Measurements from ENCODE around the gene STX4. TPM values are rescaled to one million over a fixed set of nuclear protein-coding genes. Genes with fewer than 3 reads are reported as not detected.

Gene STX4
- total RNA-seq, 2 donors from 2014 or later: 49.4 to 76.9 TPM

- ATAC-seq (replicated peaks): no peak
- Mint-ChIP-seq H3K4me1 (peaks cover 6% of the 10 kb centered on the region), H3K27ac (no peak overlapping the region), H3K27me3 (no peaks in the 10 kb centered on the region), H3K4me3 (peak overlapping the region; percentile 70), H3K36me3 (ENCODE audit: low read depth) (no peaks in the 10 kb centered on the region), H3K9me3 (no peaks in the 10 kb centered on the region)
These were observed 36.9 kb upstream of the STX4 start for GRCh38 chr16:30996324-30996984.

DNA sequence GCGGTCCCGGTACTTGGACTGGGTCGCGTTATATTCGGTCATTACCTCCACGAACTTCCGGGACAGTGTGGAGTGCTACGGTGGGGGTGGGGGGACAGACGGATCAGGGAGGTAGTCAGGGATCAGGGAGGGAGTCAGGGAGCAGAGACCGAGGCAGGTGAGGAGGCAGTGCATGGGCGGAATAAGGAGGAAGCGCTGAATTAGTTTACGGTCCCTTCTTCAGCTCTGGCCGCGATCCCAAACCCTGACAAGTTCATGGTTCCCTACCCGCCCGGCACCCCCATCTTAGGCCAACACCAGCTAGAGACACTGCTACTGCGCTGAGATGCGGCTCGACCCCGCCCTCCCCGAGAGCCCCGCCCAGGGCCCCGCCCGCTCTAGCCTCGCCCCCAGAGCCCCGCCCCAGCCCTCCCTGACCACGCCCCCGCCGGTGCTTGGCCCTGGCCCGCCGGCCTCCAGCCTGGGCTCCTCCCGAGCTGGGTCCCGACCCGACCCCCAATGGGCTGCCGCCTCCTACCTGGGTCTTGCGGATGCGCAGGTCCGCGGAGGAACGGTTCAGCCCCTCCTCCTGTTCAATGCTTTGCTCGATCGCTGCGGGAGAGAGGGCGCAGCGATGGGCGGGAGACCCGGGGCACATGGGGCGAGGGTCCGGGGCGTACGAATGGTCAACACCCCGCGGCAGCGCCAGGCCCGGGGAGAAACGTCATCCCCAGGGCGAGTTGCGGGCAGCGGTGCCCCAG is 36.2 kb upstream of the STX4 start:
- H3K36me3 Mint-ChIP-seq (ENCODE audit: low read depth): no peaks in the 10 kb centered on the region
- no peaks in the 10 kb centered on the region for H3K9me3 Mint-ChIP-seq
- H3K4me1 Mint-ChIP-seq: peaks cover 6% of the 10 kb centered on the region
- peak overlapping the region; percentile 70 for H3K4me3 Mint-ChIP-seq
- no peaks in the 10 kb centered on the region for H3K27me3 Mint-ChIP-seq
- ATAC-seq (replicated peaks): peak; percentile 91
- no peak overlapping the region for H3K27ac Mint-ChIP-seq

GRCh38 chr16:30997725-30998711 is 35.3 kb upstream of the STX4 start:
- no peak for ATAC-seq (replicated peaks)
- no peaks in the 10 kb centered on the region for H3K36me3 Mint-ChIP-seq (ENCODE audit: low read depth)
- H3K27me3 Mint-ChIP-seq: no peaks in the 10 kb centered on the region
- no peaks in the 10 kb centered on the region for H3K9me3 Mint-ChIP-seq
- peak overlapping the region; percentile 70 for H3K4me3 Mint-ChIP-seq
- H3K4me1 Mint-ChIP-seq: peaks cover 6% of the 10 kb centered on the region
- no peak overlapping the region for H3K27ac Mint-ChIP-seq

- H3K36me3 Mint-ChIP-seq (ENCODE audit: low read depth): no peaks in the 10 kb centered on the region
- no peaks in the 10 kb centered on the region for H3K9me3 Mint-ChIP-seq
- no peak overlapping the region for H3K4me3 Mint-ChIP-seq
- no peak overlapping the region for H3K27ac Mint-ChIP-seq
- H3K4me1 Mint-ChIP-seq: peaks cover 6% of the 10 kb centered on the region
- H3K27me3 Mint-ChIP-seq: no peaks in the 10 kb centered on the region
- no peak for ATAC-seq (replicated peaks)
These were observed 34.3 kb upstream of the STX4 start for GRCh38 chr16:30998852-30999761.

- Mint-ChIP-seq H3K9me3 (no peaks in the 10 kb centered on the region), H3K27me3 (no peaks in the 10 kb centered on the region), H3K27ac (no peak overlapping the region), H3K36me3 (ENCODE audit: low read depth) (no peaks in the 10 kb centered on the region), H3K4me3 (no peak overlapping the region), H3K4me1 (no peaks in the 10 kb centered on the region)
- no peak for ATAC-seq (replicated peaks)
These were observed 32.5 kb upstream of the STX4 start for GRCh38 chr16:31000671-31001382.

DNA sequence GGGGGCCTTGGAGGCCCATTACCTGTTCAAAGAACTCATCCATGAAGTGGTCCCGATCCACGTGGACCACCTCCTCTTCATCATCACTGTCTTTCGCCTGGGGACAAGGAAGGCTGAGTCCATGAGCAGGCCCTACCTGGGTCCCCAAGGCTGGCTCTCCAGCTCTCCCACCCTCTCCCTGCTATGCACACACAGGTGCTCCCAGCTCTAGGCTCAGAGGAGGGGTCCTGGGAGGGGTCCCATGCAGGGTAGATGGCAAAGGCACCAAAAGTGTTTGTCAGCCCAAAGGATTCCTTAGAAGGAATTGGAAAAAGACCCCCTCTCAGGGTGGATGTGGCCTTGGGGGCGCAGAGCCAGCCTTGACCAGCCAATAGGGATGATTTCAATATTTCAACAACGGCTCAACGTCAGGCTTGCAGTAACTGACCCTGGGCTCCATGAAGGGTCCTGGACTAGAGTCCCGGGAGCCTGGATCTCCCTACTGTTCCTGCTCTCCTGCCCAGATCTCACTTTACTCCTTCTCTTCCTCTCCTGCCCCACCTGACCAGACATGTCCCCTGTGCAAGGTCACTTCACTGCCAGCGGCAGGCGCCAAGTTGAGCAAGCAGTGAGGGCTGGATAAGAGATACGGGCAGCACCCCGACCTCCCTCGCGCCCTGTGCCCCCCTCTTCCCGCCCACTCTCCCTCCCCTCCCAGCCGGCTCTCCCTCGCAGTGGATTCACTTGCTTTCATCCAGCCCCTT is 31.7 kb upstream of the STX4 start:
- no peaks in the 10 kb centered on the region for H3K36me3 Mint-ChIP-seq (ENCODE audit: low read depth)
- H3K27ac Mint-ChIP-seq: no peak overlapping the region
- no peaks in the 10 kb centered on the region for H3K27me3 Mint-ChIP-seq
- no peaks in the 10 kb centered on the region for H3K4me1 Mint-ChIP-seq
- ATAC-seq (replicated peaks): no peak
- H3K4me3 Mint-ChIP-seq: no peak overlapping the region
- no peaks in the 10 kb centered on the region for H3K9me3 Mint-ChIP-seq

GRCh38 chr16:31002250-31002700 is 31.1 kb upstream of the STX4 start:
- ATAC-seq (replicated peaks): no peak
- Mint-ChIP-seq H3K4me1 (no peaks in the 10 kb centered on the region), H3K36me3 (ENCODE audit: low read depth) (no peaks in the 10 kb centered on the region), H3K27me3 (no peaks in the 10 kb centered on the region), H3K4me3 (no peak overlapping the region), H3K9me3 (no peaks in the 10 kb centered on the region), H3K27ac (no peak overlapping the region)

DNA sequence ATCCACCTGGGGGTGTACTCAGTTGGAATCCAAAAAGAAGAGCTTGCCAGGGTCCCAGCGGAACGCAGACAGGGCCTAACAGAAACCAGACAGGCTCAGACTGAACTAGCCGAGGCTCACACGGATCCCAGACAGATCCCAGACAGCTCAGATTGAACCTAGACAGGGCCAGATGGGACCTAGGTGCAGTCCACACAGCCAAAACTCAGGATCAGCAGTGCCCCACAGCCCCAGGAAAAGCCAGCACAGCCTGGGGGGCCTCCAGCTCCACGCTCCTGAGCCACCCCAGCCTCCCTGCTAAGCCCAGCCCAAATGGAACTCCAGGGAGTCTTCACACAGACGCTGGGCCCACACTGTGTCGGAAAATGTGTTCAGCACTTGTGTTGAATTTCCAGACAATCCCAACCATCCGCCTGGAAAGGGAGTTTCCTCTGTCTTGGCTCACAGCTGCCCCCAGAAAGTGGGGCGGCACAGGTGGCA is 30.5 kb upstream of the STX4 start:
- Mint-ChIP-seq H3K27me3 (no peaks in the 10 kb centered on the region), H3K27ac (no peak overlapping the region), H3K36me3 (ENCODE audit: low read depth) (no peaks in the 10 kb centered on the region), H3K4me3 (no peak overlapping the region), H3K9me3 (no peaks in the 10 kb centered on the region), H3K4me1 (no peaks in the 10 kb centered on the region)
- ATAC-seq (replicated peaks): no peak

DNA sequence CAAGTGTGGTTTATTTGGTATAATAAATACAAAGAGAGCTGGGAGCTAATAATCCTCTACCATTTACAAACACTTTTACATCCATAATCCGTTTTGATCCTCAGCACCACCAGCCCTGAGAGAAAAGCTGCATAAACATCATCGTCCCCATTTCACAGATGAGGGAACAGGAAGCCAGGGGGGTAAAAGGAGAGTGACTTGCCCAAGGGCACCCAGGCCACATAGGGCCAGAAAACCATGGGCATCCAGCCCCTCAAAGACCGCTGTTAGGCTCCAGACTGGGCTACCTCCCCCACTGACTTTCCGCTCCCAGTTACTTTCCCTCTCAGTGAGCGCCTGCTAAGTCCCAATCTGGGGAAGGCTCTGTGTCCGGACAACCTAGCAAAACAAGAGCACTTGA is 29.6 kb upstream of the STX4 start:
- ATAC-seq (replicated peaks): no peak
- no peak overlapping the region for H3K4me3 Mint-ChIP-seq
- no peaks in the 10 kb centered on the region for H3K9me3 Mint-ChIP-seq
- no peaks in the 10 kb centered on the region for H3K4me1 Mint-ChIP-seq
- H3K36me3 Mint-ChIP-seq (ENCODE audit: low read depth): no peaks in the 10 kb centered on the region
- no peak overlapping the region for H3K27ac Mint-ChIP-seq
- no peaks in the 10 kb centered on the region for H3K27me3 Mint-ChIP-seq

DNA sequence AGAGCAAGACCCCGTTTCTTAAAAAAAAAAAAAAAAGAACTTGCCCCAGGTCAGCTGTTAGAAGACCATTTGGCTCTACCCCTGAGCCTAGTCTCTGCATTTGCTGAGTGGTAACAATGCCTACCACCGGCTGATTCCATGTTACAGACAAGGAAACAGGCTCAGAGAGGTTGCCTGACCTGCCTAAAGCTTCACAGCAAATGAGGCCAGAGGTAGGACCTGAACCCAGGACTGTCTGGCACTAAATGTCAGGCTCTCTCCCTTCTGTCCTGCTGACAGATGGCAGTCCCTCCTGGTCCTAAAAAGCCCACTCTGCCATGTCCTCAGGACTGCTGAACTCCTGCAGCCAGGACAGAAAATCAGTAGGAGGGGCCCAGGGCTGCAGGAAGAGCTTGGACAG is 28.7 kb upstream of the STX4 start:
- no peak overlapping the region for H3K4me3 Mint-ChIP-seq
- H3K27ac Mint-ChIP-seq: no peak overlapping the region
- no peaks in the 10 kb centered on the region for H3K9me3 Mint-ChIP-seq
- no peaks in the 10 kb centered on the region for H3K36me3 Mint-ChIP-seq (ENCODE audit: low read depth)
- peaks cover 1% of the 10 kb centered on the region for H3K27me3 Mint-ChIP-seq
- no peaks in the 10 kb centered on the region for H3K4me1 Mint-ChIP-seq
- no peak for ATAC-seq (replicated peaks)

- Mint-ChIP-seq H3K9me3 (no peaks in the 10 kb centered on the region), H3K27ac (no peak overlapping the region), H3K4me1 (no peaks in the 10 kb centered on the region), H3K36me3 (ENCODE audit: low read depth) (no peaks in the 10 kb centered on the region), H3K27me3 (peaks cover 4% of the 10 kb centered on the region), H3K4me3 (no peak overlapping the region)
- ATAC-seq (replicated peaks): no peak
These were observed 27.8 kb upstream of the STX4 start for GRCh38 chr16:31005350-31006085.

DNA sequence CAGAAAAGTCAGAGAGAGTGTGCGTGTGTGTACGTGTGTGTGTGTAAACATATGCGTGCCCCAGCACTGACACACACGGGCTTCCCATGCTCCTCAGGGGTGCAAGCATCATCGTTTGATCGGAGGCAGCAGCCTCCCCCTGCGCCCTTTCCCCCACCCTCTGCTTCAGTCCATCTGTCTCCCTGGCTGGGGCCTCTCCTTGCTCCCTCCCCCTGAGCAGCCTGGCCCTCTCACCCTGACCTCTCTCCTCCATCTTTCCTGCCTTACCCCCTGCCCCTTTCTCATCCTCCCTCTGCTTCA is 27.3 kb upstream of the STX4 start:
- no peak overlapping the region for H3K4me3 Mint-ChIP-seq
- H3K27me3 Mint-ChIP-seq: peaks cover 4% of the 10 kb centered on the region
- no peaks in the 10 kb centered on the region for H3K4me1 Mint-ChIP-seq
- H3K36me3 Mint-ChIP-seq (ENCODE audit: low read depth): no peaks in the 10 kb centered on the region
- no peaks in the 10 kb centered on the region for H3K9me3 Mint-ChIP-seq
- no peak overlapping the region for H3K27ac Mint-ChIP-seq
- no peak for ATAC-seq (replicated peaks)

Measured in activated T-helper 17 cell treated with anti-CD3 and anti-CD28 coated beads, Interleukin-2, amount 50 U/mL, for 72 hours (primary cell).